ENCODE results near the gene SSX2IP. TPM values are rescaled to one million over a fixed set of nuclear protein-coding genes. Genes with fewer than 3 reads are reported as not detected.

SSX2IP gene
- total RNA-seq, 1 experiment from 2014 or later, result 20.8 TPM

- no peak overlapping the region for H3K4me3 Mint-ChIP-seq
- H3K36me3 Mint-ChIP-seq, result no peaks in the 10 kb centered on the region
- ATAC-seq, result no peak
- no peak for DNase-seq (ENCODE audit: low spot score)
- ChIA-PET POLR2A (no interaction called here), CTCF (interaction anchor here (2.0 kb wide), 1 partner anchor 12 kb away, joined by 23 read pairs; no protein-coding TSS in a partner anchor)
- H3K4me1 Mint-ChIP-seq, result peaks cover 8% of the 10 kb centered on the region
- H3K9me3 Mint-ChIP-seq, result peaks cover 5% of the 10 kb centered on the region
- no peak for TF ChIP-seq SP1 (CRISPR knock-in tag; conservative IDR thresholded peaks at IDR 0.05)
- no peak for TF ChIP-seq NFATC4 (CRISPR knock-in tag; IDR thresholded peaks at IDR 0.05)
- no peak for TF ChIP-seq ZBTB43 (CRISPR knock-in tag; IDR thresholded peaks at IDR 0.05)
- TF ChIP-seq ERG (CRISPR knock-in tag; IDR thresholded peaks at IDR 0.05), result no peak
- TF ChIP-seq NFE2L1 (CRISPR knock-in tag; IDR thresholded peaks at IDR 0.05), result no peak
- no peak for TF ChIP-seq MLX (CRISPR knock-in tag; IDR thresholded peaks at IDR 0.05)
- TF ChIP-seq PRRX2 (CRISPR knock-in tag; IDR thresholded peaks at IDR 0.05), result no peak
- no peak overlapping the region for H3K27ac Mint-ChIP-seq
- H3K27me3 Mint-ChIP-seq (ENCODE audit: low read depth), result no peaks in the 10 kb centered on the region; the same call in 1 of the 2 replicates
Measured at GRCh38 chr1:84712276-84712874, 22.1 kb upstream of the SSX2IP start.

- no peaks in the 10 kb centered on the region for H3K36me3 Mint-ChIP-seq
- ChIA-PET POLR2A (interaction anchor here (0.5 kb wide), 1 partner anchor 12 kb away, joined by 3 read pairs; no protein-coding TSS in a partner anchor), CTCF (interaction anchor here (2.0 kb wide), 1 partner anchor 13 kb away, joined by 23 read pairs; no protein-coding TSS in a partner anchor)
- no peak for TF ChIP-seq CREB1 (CRISPR knock-in tag; IDR thresholded peaks at IDR 0.05)
- TF ChIP-seq, protein P1, sequence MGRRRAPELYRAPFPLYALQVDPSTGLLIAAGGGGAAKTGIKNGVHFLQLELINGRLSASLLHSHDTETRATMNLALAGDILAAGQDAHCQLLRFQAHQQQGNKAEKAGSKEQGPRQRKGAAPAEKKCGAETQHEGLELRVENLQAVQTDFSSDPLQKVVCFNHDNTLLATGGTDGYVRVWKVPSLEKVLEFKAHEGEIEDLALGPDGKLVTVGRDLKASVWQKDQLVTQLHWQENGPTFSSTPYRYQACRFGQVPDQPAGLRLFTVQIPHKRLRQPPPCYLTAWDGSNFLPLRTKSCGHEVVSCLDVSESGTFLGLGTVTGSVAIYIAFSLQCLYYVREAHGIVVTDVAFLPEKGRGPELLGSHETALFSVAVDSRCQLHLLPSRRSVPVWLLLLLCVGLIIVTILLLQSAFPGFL (CRISPR knock-in tag; IDR thresholded peaks at IDR 0.05; ENCODE audit: borderline replicate concordance), result no peak
- peaks cover 5% of the 10 kb centered on the region for H3K9me3 Mint-ChIP-seq
- H3K27me3 Mint-ChIP-seq (ENCODE audit: low read depth), result no peaks in the 10 kb centered on the region; the same call in 1 of the 2 replicates
- H3K27ac Mint-ChIP-seq, result no peak overlapping the region
- no peak overlapping the region for H3K4me3 Mint-ChIP-seq
- no peak for ATAC-seq
- no peak for DNase-seq (ENCODE audit: low spot score)
- peaks cover 8% of the 10 kb centered on the region for H3K4me1 Mint-ChIP-seq
Measured at GRCh38 chr1:84711869-84712268, 21.6 kb upstream of the SSX2IP start.

- H3K27ac Mint-ChIP-seq, result no peak overlapping the region
- H3K4me3 Mint-ChIP-seq, result no peak overlapping the region
- no peaks in the 10 kb centered on the region; the same call in 1 of the 2 replicates for H3K27me3 Mint-ChIP-seq (ENCODE audit: low read depth)
- ATAC-seq (no peak), DNase-seq (ENCODE audit: low spot score) (no peak)
- no peaks in the 10 kb centered on the region for H3K36me3 Mint-ChIP-seq
- H3K4me1 Mint-ChIP-seq, result peaks cover 8% of the 10 kb centered on the region
- ChIA-PET CTCF (interaction anchor here (2.0 kb wide), 1 partner anchor 13 kb away, joined by 23 read pairs; no protein-coding TSS in a partner anchor), POLR2A (interaction anchor here (0.5 kb wide), 1 partner anchor 13 kb away, joined by 3 read pairs; no protein-coding TSS in a partner anchor)
- TF ChIP-seq ZNF423 (CRISPR knock-in tag; IDR thresholded peaks at IDR 0.05), result no peak
- TF ChIP-seq ZNF396 (CRISPR knock-in tag; IDR thresholded peaks at IDR 0.05; ENCODE audit: borderline replicate concordance), result no peak
- no peak for TF ChIP-seq SMAD4 (CRISPR knock-in tag; IDR thresholded peaks at IDR 0.05)
- no peak for TF ChIP-seq MLX (CRISPR knock-in tag; IDR thresholded peaks at IDR 0.05)
- TF ChIP-seq FOXP4 (CRISPR knock-in tag; IDR thresholded peaks at IDR 0.05), result no peak
- TF ChIP-seq GABPB1 (CRISPR knock-in tag; IDR thresholded peaks at IDR 0.05), result no peak
- TF ChIP-seq SMAD3 (CRISPR knock-in tag; IDR thresholded peaks at IDR 0.05; ENCODE audit: borderline replicate concordance), result no peak
- TF ChIP-seq ZMAT4 (CRISPR knock-in tag; IDR thresholded peaks at IDR 0.05), result no peak
- no peak for TF ChIP-seq FOXP1 (CRISPR knock-in tag; IDR thresholded peaks at IDR 0.05; ENCODE audit: borderline replicate concordance)
- TF ChIP-seq SP1 (CRISPR knock-in tag; conservative IDR thresholded peaks at IDR 0.05), result no peak
- peaks cover 5% of the 10 kb centered on the region for H3K9me3 Mint-ChIP-seq
Measured at GRCh38 chr1:84711121-84711520, 20.9 kb upstream of the SSX2IP start.
